GM19468 (cell line): ENCODE results near the gene APRT.

Experiments used
- ATAC-seq: cut with Tn5 transposase; IDR thresholded peaks from one replicate; pipeline ENCODE4 v1.9.1; 2021; ENCODE audit warnings: mild to moderate bottlenecking, moderate library complexity, moderate number of reproducible peaks; ENCODE audit not compliant: unreplicated experiment; ENCODE audit errors: extremely low read depth

APRT gene

GRCh38 chr16:88762258-88762870 is 49.4 kb downstream of the APRT start:
- no peak for ATAC-seq

GRCh38 chr16:88761830-88762229 is 49.9 kb downstream of the APRT start:
- ATAC-seq = no peak

DNA sequence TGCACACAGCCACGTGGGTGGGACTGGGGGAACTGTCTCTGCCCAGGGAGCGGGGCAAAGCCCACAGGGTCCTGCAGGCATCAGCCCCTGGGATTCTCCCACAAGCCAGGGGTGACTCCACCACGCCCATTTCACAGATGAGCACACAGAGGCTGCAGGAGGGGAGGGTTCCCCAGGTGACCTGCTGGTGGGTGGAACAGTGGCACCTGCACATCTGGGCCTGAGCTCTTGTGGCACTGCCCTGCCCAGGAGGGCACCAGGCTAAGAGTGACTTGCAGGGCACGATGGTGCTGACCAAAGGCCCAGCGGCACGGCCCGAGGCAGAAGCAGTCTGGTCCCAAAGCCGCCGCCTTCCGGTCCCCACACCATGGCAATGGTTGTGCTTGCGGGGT is 50.6 kb downstream of the APRT start:
- no peak for ATAC-seq

DNA sequence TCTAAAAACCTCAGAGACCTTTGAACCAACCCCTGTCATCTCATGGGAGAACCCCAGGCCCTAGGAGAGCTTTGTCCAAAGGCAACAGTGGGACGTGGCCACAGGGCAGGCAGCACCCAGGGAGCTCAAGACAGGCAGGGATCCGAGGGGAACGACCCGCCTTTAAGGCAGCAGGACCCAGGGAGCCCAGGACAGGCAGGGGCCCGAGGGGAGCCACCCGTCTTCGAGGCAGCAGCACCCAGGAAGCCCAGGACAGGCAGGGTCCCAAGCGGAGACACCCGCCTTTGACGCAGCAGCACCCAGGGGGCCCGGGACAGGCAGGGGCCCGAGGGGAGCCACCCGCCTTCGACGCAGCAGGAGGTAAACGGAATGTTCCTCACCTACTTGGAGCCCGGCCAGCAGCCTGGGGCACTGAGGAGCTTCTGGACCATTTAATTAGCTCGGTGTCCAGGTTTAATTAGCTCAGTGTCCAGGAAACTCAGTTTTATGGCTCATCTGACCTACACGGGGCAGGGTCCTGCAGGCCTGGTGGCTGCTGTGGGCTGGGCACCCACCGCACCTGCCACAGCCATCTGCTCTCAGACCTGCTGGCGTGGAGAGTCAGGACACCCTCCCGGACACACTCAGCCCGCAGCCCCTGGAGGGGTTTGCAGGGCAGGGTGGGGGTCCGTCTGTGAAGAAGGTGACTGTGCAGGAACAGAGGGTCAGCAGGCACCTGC is 51.1 kb downstream of the APRT start:
- no peak for ATAC-seq

GRCh38 chr16:88759976-88760350 is 51.8 kb downstream of the APRT start:
- ATAC-seq = no peak
